ENCODE results near the gene TSPAN18.
A peak's percentile ranks its signal among the peaks of the same experiment; 100 is the strongest.

The TSPAN18 gene

GRCh38 chr11:44763121-44763820 lies 36.5 kb downstream of the TSPAN18 start:
- no peak for DNase-seq

- no peak for DNase-seq
Measured at GRCh38 chr11:44764583-44764982, 37.8 kb downstream of the TSPAN18 start.

- DNase-seq = no peak
Measured at GRCh38 chr11:44765026-44765595, 38.3 kb downstream of the TSPAN18 start.

- DNase-seq = no peak
Measured at GRCh38 chr11:44765676-44766075, 38.9 kb downstream of the TSPAN18 start.

GRCh38 chr11:44766112-44766971 lies 39.6 kb downstream of the TSPAN18 start:
- DNase-seq = no peak

- DNase-seq = no peak
Measured at GRCh38 chr11:44766972-44767278, 40.2 kb downstream of the TSPAN18 start.

- DNase-seq = no peak
Measured at GRCh38 chr11:44767421-44767820, 40.7 kb downstream of the TSPAN18 start.

GRCh38 chr11:44770401-44770800 lies 43.6 kb downstream of the TSPAN18 start:
- no peak for DNase-seq

GRCh38 chr11:44771252-44771734 lies 44.5 kb downstream of the TSPAN18 start:
- DNase-seq = no peak

- no peak for DNase-seq
Measured at GRCh38 chr11:44771841-44772240, 45.1 kb downstream of the TSPAN18 start.

GRCh38 chr11:44773351-44773965 lies 46.7 kb downstream of the TSPAN18 start:
- no peak for DNase-seq

GRCh38 chr11:44774108-44774507 lies 47.3 kb downstream of the TSPAN18 start:
- no peak for DNase-seq

- no peak for DNase-seq
Measured at GRCh38 chr11:44774731-44775130, 48.0 kb downstream of the TSPAN18 start.

- DNase-seq = peak; percentile 32 to 44
Measured at GRCh38 chr11:44775366-44775984, 48.7 kb downstream of the TSPAN18 start.

- no peak for DNase-seq
Measured at GRCh38 chr11:44775985-44776446, 49.3 kb downstream of the TSPAN18 start.

- no peak for DNase-seq
Measured at GRCh38 chr11:44776551-44777208, 49.9 kb downstream of the TSPAN18 start.

GRCh38 chr11:44777209-44778194 lies 50.7 kb downstream of the TSPAN18 start:
- no peak for DNase-seq

- no peak for DNase-seq
Measured at GRCh38 chr11:44778195-44779100, 51.7 kb downstream of the TSPAN18 start.

GRCh38 chr11:44779736-44780520 lies 53.2 kb downstream of the TSPAN18 start:
- DNase-seq = no peak

Measured in NCI-H1930 (cell line).